GM19328 (cell line): ENCODE data around the gene TOX4.
"Not testable (repeated sequence)": the region's sequence is repeated elsewhere in the genome, so short reads cannot be mapped to it uniquely, and the experiment has no call there.

ENCODE experiments used
- ATAC-seq: cut with Tn5 transposase; IDR thresholded peaks from one replicate; pipeline ENCODE4 v1.9.1; 2021; ENCODE audit warnings: mild to moderate bottlenecking, moderate library complexity; ENCODE audit not compliant: unreplicated experiment

Gene TOX4

DNA sequence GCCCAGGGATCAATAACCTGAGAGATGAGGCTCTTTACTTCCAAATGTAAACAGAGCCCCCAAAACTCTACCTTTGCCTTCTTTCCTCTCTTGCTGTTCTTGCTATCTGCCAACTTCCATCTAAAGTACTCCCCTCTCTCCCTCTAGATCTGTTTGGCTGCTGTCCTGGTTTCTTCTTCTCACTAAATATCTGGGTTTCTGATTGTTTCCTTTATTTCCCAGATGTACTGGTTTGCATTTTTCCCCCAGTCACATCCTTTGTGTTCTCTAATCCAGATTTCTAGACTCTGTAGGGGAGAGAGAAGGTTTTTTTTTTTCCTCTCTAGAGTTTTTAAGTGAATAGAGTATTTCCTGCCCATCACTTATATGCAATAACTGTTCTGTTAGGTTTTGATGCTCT lies 56.3 kb downstream of the TOX4 start:
- ATAC-seq, result no peak

DNA sequence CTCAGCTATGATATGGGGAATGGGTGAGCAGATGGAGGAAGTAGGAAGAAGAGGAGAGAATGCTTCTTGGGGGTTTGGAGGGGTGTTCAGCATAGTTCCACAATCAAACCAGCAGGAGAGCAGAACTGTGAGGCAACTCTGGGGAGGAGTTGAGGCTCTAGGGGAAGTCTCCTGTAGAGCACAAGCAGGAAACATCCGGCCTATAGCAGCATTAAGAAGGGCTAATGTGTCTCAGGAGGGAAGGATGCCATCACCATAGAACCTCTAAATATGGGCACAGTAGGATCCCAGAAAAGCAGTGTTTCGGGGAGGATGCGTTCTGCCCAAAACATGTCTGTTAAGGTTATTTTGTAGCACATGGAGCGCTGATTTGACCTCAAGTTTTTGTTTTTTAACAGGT lies 57.6 kb downstream of the TOX4 start:
- ATAC-seq, result no peak

DNA sequence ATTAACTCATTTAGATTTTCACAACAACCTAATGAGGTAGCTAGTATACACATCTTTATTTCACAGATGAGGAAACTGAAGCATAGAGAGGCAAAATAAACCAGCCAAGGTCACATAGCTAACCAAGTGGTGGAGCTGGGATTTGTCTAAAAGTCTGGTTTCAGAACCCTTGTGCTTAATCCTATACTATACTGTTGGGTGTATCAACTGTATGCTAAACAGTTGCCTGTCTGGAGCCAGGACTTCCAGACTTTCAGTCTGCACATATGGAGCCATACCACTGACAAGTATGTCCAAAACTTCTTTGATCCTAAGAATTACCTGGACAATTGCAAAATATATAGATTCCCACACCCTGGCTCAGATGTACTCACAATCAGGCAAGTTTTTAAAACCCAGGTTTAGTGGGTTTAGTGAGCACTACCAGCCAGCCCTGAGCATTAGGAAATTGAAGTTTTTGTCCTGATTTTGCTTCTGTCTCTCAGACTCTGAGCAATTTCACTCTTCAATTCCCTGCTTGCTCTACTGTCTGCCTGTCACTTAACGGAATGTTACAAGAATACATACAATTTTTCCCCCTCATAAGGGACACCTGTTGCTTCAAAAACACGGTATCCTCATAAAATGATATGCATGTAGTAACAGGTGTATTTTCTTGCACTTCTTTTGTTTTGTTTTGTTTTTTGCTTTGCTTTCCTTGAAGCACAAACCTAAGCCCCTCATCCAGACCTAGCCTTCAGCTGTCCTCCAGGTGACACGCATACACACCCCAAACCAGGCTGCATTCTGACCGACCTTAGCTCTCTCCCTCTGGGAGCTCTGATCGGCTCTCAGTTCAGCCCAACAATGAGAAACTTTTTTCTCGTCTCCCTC lies 58.8 kb downstream of the TOX4 start:
- ATAC-seq, result no peak

DNA sequence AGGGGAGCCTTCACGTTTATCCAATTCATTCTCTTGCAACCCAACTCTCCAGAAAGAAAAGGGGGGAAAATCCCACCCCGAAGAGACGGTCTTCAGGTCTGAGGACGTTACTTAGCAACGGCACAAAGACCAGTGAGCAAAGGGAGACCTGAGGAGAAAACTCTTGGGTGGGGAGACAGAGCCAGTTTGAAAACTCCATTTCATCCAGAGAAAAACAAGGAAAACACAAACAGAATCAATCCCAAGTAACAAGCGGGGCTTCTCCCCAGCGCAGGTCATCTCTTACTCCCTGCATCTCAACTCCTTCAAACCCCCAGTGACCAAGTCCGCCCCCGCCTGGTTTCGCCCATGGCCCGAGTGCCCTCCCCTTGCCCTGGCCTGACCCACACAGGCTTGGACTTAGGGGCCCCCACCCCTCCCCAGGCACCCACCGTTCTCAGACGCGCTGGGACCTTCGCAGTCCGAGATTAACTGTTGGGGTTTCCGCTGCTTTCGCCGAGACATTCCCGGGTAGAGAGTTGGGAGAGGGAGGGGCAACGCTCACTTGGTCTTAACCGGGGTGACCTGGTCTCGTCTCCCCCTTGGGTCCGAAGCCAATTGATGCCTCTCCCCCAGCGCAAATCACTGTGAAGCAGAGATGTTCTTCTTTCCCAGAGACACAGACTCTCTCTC lies 59.6 kb downstream of the TOX4 start:
- ATAC-seq, result no peak

DNA sequence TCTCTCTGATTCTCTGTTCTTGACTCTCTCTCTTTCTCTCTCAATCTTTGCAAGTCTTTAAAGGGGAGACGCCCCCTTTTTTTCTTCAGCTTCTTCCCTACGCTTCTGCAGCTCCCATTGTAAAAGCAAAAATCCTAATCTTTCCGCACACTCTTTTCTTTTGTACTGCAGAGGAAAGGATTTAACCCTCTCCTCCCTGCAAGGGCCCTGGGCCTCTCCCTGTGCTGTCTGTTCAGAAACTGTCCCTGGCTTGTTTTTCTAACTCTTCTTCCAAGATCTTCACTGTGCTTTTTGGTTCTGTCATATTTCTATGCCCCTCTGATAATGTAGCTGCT lies 60.1 kb downstream of the TOX4 start:
- ATAC-seq, result no peak

DNA sequence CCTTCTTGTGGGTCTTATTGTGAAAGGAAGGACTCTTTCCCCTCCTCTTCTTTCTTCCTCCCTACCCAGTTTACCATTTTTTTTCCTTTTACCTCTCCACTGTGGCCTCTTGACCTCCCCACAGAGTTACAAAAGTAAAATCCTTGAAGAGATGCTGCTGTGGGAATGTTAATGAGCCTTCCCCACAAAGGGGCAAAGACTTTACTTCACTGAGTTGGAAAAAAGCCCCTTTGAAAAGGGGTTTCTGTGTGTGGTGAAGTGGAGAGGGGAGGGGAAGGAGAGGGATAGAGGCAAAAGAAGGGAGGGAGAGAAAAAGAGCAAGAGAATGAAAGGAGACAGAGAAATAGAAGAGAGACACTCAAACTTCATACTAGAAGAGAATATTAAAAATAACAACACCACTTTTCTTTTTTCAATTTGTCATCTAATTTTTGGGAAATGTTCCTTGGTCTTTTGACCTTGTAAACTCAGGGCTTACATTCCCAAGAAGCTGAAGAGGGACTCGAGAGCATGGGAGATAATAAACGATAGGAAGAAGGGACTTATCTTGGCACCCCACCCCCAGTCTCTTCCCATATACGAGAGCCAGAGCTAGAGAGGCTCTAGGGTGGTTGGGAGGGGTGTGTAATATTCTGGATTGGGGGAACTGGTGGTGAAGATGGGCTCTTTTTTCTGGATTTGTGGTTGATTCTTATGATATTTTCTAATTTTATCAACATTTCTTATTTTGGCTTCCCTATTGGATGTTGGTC lies 62.4 kb downstream of the TOX4 start:
- ATAC-seq, result no peak

DNA sequence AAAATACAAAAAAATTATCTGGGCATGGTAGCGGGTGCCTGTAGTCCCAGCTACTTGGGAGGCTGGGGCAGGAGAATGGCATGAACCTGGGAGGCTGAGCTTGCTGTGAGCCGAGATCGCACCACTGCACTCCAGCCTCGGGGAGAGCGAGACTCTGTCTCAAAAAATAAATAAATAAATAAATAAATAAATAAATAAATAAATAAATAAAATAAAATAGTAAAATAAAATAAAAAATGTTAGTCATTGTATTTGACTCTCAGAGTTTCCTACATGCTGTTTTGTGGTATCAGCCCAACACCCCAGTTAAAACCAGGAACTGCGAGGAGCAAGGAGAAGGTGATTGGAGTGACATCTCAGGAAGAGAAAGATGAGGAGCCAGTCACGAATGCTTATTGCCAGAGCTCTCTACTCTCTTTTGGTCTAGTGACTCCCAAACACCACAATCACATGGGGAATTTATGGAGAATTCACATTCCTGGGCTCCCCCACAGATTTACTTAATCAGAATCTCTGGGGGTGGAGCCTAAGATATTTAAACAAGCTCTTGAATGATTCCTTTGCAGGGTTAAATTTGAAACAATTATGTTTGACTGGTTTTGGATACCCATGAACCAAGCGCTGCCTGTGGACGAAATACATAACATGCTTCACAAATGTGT lies 64.5 kb downstream of the TOX4 start:
- ATAC-seq, result no peak

DNA sequence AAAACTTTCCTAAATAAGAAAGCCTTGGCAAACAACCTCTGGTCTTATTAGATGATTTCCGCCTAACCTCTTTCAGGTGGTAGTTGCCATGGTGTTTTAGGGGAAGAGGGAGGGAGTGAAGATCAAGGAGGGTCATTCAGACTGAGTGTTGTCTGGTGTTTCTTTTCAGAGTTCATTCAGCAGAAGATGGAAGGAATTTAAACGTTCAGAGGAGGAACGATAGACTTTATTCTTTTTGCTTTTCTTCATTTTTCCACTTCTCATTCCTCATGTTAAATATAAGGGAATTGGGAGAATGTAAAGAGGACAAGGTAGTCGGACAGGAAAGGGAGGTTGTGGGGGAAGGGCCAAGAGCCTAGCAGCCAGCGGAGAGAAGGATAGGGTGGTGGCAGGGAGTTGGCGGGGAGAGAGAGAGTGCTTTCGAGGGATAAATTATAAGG lies 66.5 kb downstream of the TOX4 start:
- no peak for ATAC-seq

DNA sequence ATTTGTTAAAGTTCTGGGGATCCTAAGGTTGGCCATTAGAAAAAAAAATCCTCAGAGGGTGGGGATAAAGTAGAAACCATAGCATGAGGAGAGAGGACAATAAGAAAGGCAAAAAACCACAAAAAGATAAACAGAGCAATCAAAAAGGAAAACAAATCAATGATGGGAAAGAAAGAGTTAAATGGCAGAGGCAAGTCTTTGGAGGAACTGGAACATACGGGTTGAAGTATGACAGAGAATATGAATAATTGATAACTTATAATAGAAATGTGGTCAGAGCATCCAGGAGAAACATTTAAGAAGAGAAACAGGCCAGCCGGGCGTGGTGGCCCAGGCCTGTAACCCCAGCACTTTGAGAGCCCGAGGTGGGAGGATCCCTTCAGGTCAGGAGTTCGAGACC lies 67.0 kb downstream of the TOX4 start:
- no peak for ATAC-seq

DNA sequence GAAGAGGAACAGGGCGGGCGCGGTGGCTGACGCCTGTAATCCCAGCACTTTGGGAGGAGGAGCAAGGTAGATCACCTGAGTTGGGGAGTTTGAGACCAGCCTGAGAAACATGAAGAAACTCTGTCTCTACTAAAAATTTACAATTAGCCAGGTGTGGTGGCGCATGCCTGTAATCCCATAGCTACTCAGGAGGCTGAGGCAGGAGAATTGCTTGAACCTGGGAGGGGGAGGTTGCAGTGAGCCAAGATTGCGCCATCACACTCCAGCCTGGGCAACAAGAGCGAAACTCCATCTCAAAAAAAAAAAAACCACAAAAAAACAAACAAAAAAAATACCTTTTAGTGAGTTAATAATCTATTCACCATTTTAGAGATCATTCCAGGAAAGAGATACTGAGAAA lies 67.6 kb downstream of the TOX4 start:
- ATAC-seq, result not testable (repeated sequence)
